HCT116 (cell line): Measurements from ENCODE around the gene HECW1.

Source experiments
- POLR2A ChIP-seq: IDR thresholded peaks from 2 replicates; pipeline ENCODE4 v1.7.0; 2011; ENCODE audit warnings: borderline replicate concordance; ENCODE audit not compliant: insufficient read depth, insufficient read length; ENCODE audit errors: extremely low read depth
- POLR2AphosphoS5 ChIP-seq: IDR thresholded peaks from 2 replicates; pipeline ENCODE4 v1.6.1; 2011; ENCODE audit warnings: mild to moderate bottlenecking, low read depth, low read length, moderate library complexity
- SIN3A ChIP-seq: IDR thresholded peaks from 2 replicates; pipeline ENCODE4 v1.6.1; 2012; ENCODE audit warnings: low read depth
- ZFX ChIP-seq: fragments of 450-650 bp; IDR thresholded peaks from 2 replicates; pipeline ENCODE4 v1.6.1; 2017
- TF ChIP-seq, protein P1 (sequence below), 3 experiments: fragments of 200-600 bp in 1 of 3; sonication (generic) in 1 of 3; IDR thresholded peaks in 2 of 3; conservative IDR thresholded peaks in 1 of 3; 2 replicates each; pipeline ENCODE4 v1.5.1; 2012 to 2017; ENCODE audit warnings: low read depth in 2 of 3, low read length in 2 of 3, antibody characterized with exemption in 1 of 3, borderline replicate concordance in 1 of 3, control low read depth in 1 of 3, mild to moderate bottlenecking in 1 of 3, mixed read lengths in 1 of 3, mixed run types in 1 of 3, moderate library complexity in 1 of 3; ENCODE audit not compliant: insufficient read depth in 1 of 3

GRCh38 chr7:43542716-43543115 is 430.3 kb downstream of the HECW1 start:
- TF ChIP-seq, protein P1, sequence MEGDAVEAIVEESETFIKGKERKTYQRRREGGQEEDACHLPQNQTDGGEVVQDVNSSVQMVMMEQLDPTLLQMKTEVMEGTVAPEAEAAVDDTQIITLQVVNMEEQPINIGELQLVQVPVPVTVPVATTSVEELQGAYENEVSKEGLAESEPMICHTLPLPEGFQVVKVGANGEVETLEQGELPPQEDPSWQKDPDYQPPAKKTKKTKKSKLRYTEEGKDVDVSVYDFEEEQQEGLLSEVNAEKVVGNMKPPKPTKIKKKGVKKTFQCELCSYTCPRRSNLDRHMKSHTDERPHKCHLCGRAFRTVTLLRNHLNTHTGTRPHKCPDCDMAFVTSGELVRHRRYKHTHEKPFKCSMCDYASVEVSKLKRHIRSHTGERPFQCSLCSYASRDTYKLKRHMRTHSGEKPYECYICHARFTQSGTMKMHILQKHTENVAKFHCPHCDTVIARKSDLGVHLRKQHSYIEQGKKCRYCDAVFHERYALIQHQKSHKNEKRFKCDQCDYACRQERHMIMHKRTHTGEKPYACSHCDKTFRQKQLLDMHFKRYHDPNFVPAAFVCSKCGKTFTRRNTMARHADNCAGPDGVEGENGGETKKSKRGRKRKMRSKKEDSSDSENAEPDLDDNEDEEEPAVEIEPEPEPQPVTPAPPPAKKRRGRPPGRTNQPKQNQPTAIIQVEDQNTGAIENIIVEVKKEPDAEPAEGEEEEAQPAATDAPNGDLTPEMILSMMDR (IDR thresholded peaks at IDR 0.05 in 2 of 3, conservative IDR thresholded peaks at IDR 0.05 in 1 of 3; ENCODE audit: borderline replicate concordance in 1 of 3, insufficient read depth in 1 of 3, low read depth in 2 of 3, low read length in 2 of 3) = no peak
- TF ChIP-seq POLR2A = no peak
- no peak for TF ChIP-seq ZFX
- no peak for TF ChIP-seq POLR2AphosphoS5
- no peak for TF ChIP-seq SIN3A
